MCF 10A (cell line): ENCODE results near the gene IFNA13. TPM values are rescaled to one million over a fixed set of nuclear protein-coding genes. Genes with fewer than 3 reads are reported as not detected.

Experiments
- BruUV-seq: library from RNA; stranded (reverse); fragments of 400-500 nt; replicated peaks from 2 replicates; lab custom pipeline; 2021; lab: Mats Ljungman, UMichigan
- CTCF ChIA-PET: fragments of 300-600 bp; sonication (Branson Sonifier 250); formaldehyde crosslinking; extraction: SDS; loops from one replicate; lab custom pipeline; 2021; ENCODE audit warnings: antibody characterized with exemption, inconsistent platforms; lab: Yijun Ruan, JAX
- POLR2A ChIA-PET: fragments of 300-600, 350-650 bp; sonication (Branson Sonifier 250); formaldehyde crosslinking; extraction: SDS; loops from one replicate; lab custom pipeline; 2020; ENCODE audit warnings: antibody characterized with exemption, inconsistent platforms; lab: Yijun Ruan, JAX
- DNase-seq: peaks from one replicate; pipeline ENCODE4 v3.0.0-alpha.2; 2018; ENCODE audit not compliant: unreplicated experiment
- H3K27ac Mint-ChIP-seq: one replicate; pipeline ENCODE4 v1.8.0; 2022; ENCODE audit warnings: mild to moderate bottlenecking, low read depth, mixed read lengths; ENCODE audit not compliant: unreplicated experiment
- H3K27me3 Mint-ChIP-seq: one replicate; pipeline ENCODE4 v1.8.0; 2022; ENCODE audit warnings: mixed read lengths; ENCODE audit not compliant: insufficient read depth, unreplicated experiment
- H3K36me3 Mint-ChIP-seq: one replicate; pipeline ENCODE4 v1.8.0; 2022; ENCODE audit warnings: mild to moderate bottlenecking, moderate library complexity, mixed read lengths; ENCODE audit not compliant: insufficient read depth, unreplicated experiment
- H3K4me1 Mint-ChIP-seq: one replicate; pipeline ENCODE4 v1.8.0; 2022; ENCODE audit warnings: mixed read lengths; ENCODE audit not compliant: insufficient read depth, unreplicated experiment
- H3K4me3 Mint-ChIP-seq: one replicate; pipeline ENCODE4 v1.8.0; 2022; ENCODE audit warnings: mild to moderate bottlenecking, moderate library complexity, mixed read lengths; ENCODE audit not compliant: unreplicated experiment
- H3K9me3 Mint-ChIP-seq: one replicate; pipeline ENCODE4 v1.8.0; 2022; ENCODE audit warnings: mixed read lengths; ENCODE audit not compliant: unreplicated experiment
- CTCF ChIP-seq: fragments of 200-600 bp; IDR thresholded peaks from one replicate; pipeline ENCODE4 v1.8.0; 2022; ENCODE audit warnings: antibody characterized with exemption, mild to moderate bottlenecking; ENCODE audit not compliant: unreplicated experiment
- intact Hi-C: fragments of 100-400 bp; cut with micrococcal nuclease; formaldehyde crosslinking; loops from 2 replicates; pipeline ENCODE4 v1.14.1; 2022
- total RNA-seq: library from RNA; stranded (reverse); gene quantifications from 2 replicates; pipeline ENCODE4 v1.2.3, GENCODE V29; 2022

The IFNA13 gene
- total RNA-seq, 1 experiment from 2014 or later = not detected

DNA sequence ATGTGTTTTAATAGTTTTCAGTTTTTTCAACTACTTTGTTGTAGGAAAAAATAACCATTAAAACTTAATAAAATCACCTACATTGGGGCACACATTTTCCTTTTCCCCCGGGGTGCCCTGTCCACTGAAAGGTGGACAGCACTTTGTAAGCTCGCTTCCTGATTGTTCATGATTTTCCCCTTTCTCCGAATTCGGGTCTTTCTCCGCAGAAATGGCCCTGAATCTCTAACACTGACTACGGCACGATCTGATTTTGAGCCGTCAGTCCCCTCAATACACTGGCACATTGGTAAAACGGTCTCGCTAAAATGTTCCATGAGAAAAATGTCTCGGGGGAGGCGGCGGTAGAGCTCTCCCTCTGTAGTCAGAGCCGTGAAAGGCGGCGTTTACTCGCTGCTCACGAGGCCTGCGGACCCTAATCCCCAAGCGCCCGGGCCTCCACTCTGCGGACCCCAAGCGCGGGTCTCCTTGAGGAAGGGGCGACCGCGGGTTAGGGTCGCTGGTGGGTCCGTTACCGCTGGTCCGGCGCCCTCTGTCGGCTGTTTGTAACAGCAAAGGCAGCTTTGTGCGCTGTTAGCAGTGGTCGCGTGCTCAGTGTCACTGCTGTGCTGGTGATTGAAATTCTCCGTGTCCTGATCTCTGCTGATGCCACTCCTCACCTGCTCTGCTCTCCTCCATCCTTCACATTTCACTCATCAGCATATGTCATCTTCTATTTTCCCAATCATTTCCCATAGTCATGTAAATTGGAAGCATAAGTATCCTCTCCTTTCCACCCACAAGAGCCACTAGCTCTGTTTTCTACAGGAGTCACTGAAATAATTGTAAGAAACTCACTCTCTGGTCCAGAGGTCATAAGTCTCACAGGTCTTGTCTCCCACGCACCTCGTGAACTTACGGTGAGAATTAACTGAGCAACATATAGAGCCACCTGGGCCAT, 28.2 kb upstream of the IFNA13 start:
- intact Hi-C loops = no loop called here
- H3K27me3 Mint-ChIP-seq = peaks cover 78% of the 10 kb centered on the region
- BruUV-seq = no TSS peak
- POLR2A ChIA-PET = no interaction called here
- no peaks in the 10 kb centered on the region for H3K36me3 Mint-ChIP-seq
- H3K4me3 Mint-ChIP-seq = peak overlapping the region; percentile 40
- no peak for DNase-seq
- H3K9me3 Mint-ChIP-seq = no peaks in the 10 kb centered on the region
- TF ChIP-seq CTCF = peak; percentile 39
- peaks cover 10% of the 10 kb centered on the region for H3K4me1 Mint-ChIP-seq
- CTCF ChIA-PET = interaction anchor here (0.6 to 0.7 kb wide), 2 partner anchors 51 to 72 kb away, joined by 3 to 4 read pairs; no protein-coding TSS in a partner anchor
- no peak overlapping the region for H3K27ac Mint-ChIP-seq

GRCh38 chr9:21392270-21392669, 24.4 kb upstream of the IFNA13 start:
- BruUV-seq = no TSS peak
- Mint-ChIP-seq H3K9me3 (no peaks in the 10 kb centered on the region), H3K4me1 (peaks cover 10% of the 10 kb centered on the region), H3K27ac (no peak overlapping the region), H3K4me3 (no peak overlapping the region), H3K36me3 (no peaks in the 10 kb centered on the region), H3K27me3 (peaks cover 90% of the 10 kb centered on the region)
- ChIA-PET CTCF (no interaction called here), POLR2A (no interaction called here)
- peak; percentile 11 for DNase-seq
- intact Hi-C loops = loop anchor here (5.0 kb wide), 1 partner anchor 65 kb away; no protein-coding TSS in a partner anchor
- peak; percentile 5 for TF ChIP-seq CTCF

- Mint-ChIP-seq H3K4me3 (no peak within 1 kb of the TSS), H3K27ac (no peak within 1 kb of the TSS), H3K9me3 (no peaks in the 10 kb centered on the region), H3K27me3 (peaks cover 75% of the 10 kb centered on the region), H3K4me1 (no peaks in the 10 kb centered on the region), H3K36me3 (no peaks in the 10 kb centered on the region)
- no peak for TF ChIP-seq CTCF
- intact Hi-C loops = no loop called here
- BruUV-seq = no TSS peak
- DNase-seq = no peak
- CTCF ChIA-PET = no interaction called here
- POLR2A ChIA-PET = no interaction called here
These were observed 17.3 kb upstream of the IFNA13 start, which contains the start of gene IFNA2 for GRCh38 chr9:21385131-21385670. Gene IFNA2 (minus strand): TSS chr9:21385398. CDS start chr9:21385329, 69 bp downstream.

DNA sequence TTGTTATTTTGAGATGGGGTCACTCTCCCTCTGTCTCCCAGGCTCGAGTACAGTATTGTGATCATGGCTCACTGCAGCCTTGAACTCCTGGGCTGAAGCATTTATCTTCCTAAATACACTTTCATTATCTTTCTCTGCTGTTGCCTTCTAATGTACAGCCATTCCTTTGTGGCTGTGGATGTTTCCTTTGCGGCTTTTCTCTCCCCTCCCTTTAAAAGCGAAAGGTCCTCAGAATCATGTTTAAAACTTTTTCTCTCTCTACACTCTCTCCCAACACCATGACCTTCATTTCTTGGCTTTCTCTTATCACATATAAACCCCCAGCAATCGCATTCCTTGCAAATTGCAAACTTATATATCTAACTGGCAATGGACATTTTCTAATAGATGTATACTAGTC, 15.8 kb upstream of the IFNA13 start:
- no TSS peak for BruUV-seq
- H3K4me3 Mint-ChIP-seq = no peak overlapping the region
- H3K36me3 Mint-ChIP-seq = no peaks in the 10 kb centered on the region
- POLR2A ChIA-PET = no interaction called here
- no peak overlapping the region for H3K27ac Mint-ChIP-seq
- TF ChIP-seq CTCF = no peak
- H3K4me1 Mint-ChIP-seq = no peaks in the 10 kb centered on the region
- no peak for DNase-seq
- intact Hi-C loops = no loop called here
- CTCF ChIA-PET = no interaction called here
- H3K27me3 Mint-ChIP-seq = peaks cover 75% of the 10 kb centered on the region
- no peaks in the 10 kb centered on the region for H3K9me3 Mint-ChIP-seq
